DMS53 (cell line): Measurements from ENCODE around the gene NPC1.
A peak's percentile ranks its signal among the peaks of the same experiment; 100 is the strongest.
"Not testable (repeated sequence)": the region's sequence is repeated elsewhere in the genome, so short reads cannot be mapped to it uniquely, and the experiment has no call there.

Experiments
- DNase-seq: peaks from one replicate; lab custom pipeline; 2025; lab: John Stamatoyannopoulos, UW

The NPC1 gene

GRCh38 chr18:23575309-23575651 lies 11.0 kb downstream of the NPC1 start:
- DNase-seq = no peak

GRCh38 chr18:23574611-23575308 lies 11.5 kb downstream of the NPC1 start:
- DNase-seq = no peak

- DNase-seq = no peak
These were observed 12.5 kb downstream of the NPC1 start for GRCh38 chr18:23573626-23574431.

- no peak for DNase-seq
These were observed 13.3 kb downstream of the NPC1 start for GRCh38 chr18:23573020-23573419.

GRCh38 chr18:23572570-23572969 lies 13.7 kb downstream of the NPC1 start:
- DNase-seq = no peak

- no peak for DNase-seq
These were observed 14.3 kb downstream of the NPC1 start for GRCh38 chr18:23572012-23572411.

- no peak for DNase-seq
These were observed 15.3 kb downstream of the NPC1 start for GRCh38 chr18:23570912-23571504.

GRCh38 chr18:23569299-23570063 lies 16.8 kb downstream of the NPC1 start:
- no peak for DNase-seq

- no peak for DNase-seq
These were observed 17.8 kb downstream of the NPC1 start for GRCh38 chr18:23568281-23569138.

- DNase-seq = no peak
These were observed 18.6 kb downstream of the NPC1 start for GRCh38 chr18:23567671-23568070.

- no peak for DNase-seq
These were observed 20.3 kb downstream of the NPC1 start for GRCh38 chr18:23565916-23566547.

GRCh38 chr18:23563377-23564043 lies 22.8 kb downstream of the NPC1 start:
- no peak for DNase-seq

GRCh38 chr18:23560186-23560585 lies 26.1 kb downstream of the NPC1 start:
- no peak for DNase-seq

GRCh38 chr18:23557511-23557910 lies 28.8 kb downstream of the NPC1 start:
- DNase-seq = not testable (repeated sequence)

GRCh38 chr18:23556145-23556780 lies 30.0 kb downstream of the NPC1 start:
- DNase-seq = no peak

GRCh38 chr18:23553887-23554286 lies 32.4 kb downstream of the NPC1 start:
- no peak for DNase-seq

GRCh38 chr18:23552505-23552904 lies 33.8 kb downstream of the NPC1 start:
- no peak for DNase-seq

- DNase-seq = no peak
These were observed 34.3 kb downstream of the NPC1 start for GRCh38 chr18:23551978-23552377.

GRCh38 chr18:23550898-23551297 lies 35.4 kb downstream of the NPC1 start:
- peak; percentile 18 for DNase-seq

GRCh38 chr18:23548719-23549118 lies 37.6 kb downstream of the NPC1 start:
- DNase-seq = no peak
